ENCODE measurements around the gene PTPN14. TPM values are rescaled to one million over a fixed set of nuclear protein-coding genes. Genes with fewer than 3 reads are reported as not detected.

The PTPN14 gene
- total RNA-seq, 2 donors from 2014 or later, result 9.8 to 11.8 TPM

GRCh38 chr1:214383381-214384372 is 167.7 kb downstream of the PTPN14 start:
- DNase-seq, result no peak
- no peaks in the 10 kb centered on the region for H3K36me3 ChIP-seq

GRCh38 chr1:214380986-214381695 is 170.3 kb downstream of the PTPN14 start:
- Histone ChIP-seq H3K9me3 (no peaks in the 10 kb centered on the region), H3K36me3 (no peaks in the 10 kb centered on the region), H3K27ac (no peak overlapping the region), H3K4me1 (no peaks in the 10 kb centered on the region), H3K4me3 (no peak overlapping the region), H3K27me3 (no peaks in the 10 kb centered on the region), H3K9ac (ENCODE audit: low read depth in 2 of 2, low read length in 2 of 2) (no peak overlapping the region)
- TF ChIP-seq, protein P1, sequence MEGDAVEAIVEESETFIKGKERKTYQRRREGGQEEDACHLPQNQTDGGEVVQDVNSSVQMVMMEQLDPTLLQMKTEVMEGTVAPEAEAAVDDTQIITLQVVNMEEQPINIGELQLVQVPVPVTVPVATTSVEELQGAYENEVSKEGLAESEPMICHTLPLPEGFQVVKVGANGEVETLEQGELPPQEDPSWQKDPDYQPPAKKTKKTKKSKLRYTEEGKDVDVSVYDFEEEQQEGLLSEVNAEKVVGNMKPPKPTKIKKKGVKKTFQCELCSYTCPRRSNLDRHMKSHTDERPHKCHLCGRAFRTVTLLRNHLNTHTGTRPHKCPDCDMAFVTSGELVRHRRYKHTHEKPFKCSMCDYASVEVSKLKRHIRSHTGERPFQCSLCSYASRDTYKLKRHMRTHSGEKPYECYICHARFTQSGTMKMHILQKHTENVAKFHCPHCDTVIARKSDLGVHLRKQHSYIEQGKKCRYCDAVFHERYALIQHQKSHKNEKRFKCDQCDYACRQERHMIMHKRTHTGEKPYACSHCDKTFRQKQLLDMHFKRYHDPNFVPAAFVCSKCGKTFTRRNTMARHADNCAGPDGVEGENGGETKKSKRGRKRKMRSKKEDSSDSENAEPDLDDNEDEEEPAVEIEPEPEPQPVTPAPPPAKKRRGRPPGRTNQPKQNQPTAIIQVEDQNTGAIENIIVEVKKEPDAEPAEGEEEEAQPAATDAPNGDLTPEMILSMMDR (IDR thresholded peaks at IDR 0.05), result no peak
- intact Hi-C loops (cut with DNase I), result no loop called here
- DNase-seq, result no peak

More at GRCh38 chr1:214383381-214384372, 167.7 kb downstream of the PTPN14 start:
- H3K9ac ChIP-seq (ENCODE audit: low read depth in 2 of 2, low read length in 2 of 2), result no peak overlapping the region
- intact Hi-C loops (cut with DNase I), result no loop called here
- no peak overlapping the region for H3K27ac ChIP-seq
- TF ChIP-seq, protein P1 (IDR thresholded peaks at IDR 0.05), result no peak
- no peak overlapping the region for H3K4me3 ChIP-seq
- no peaks in the 10 kb centered on the region for H3K4me1 ChIP-seq
- H3K27me3 ChIP-seq, result no peaks in the 10 kb centered on the region
- H3K9me3 ChIP-seq, result no peaks in the 10 kb centered on the region

- Histone ChIP-seq H3K9me3 (no peaks in the 10 kb centered on the region), H3K27me3 (no peaks in the 10 kb centered on the region), H3K36me3 (no peaks in the 10 kb centered on the region), H3K27ac (no peak overlapping the region), H3K4me1 (no peaks in the 10 kb centered on the region), H3K4me3 (no peak overlapping the region), H3K9ac (ENCODE audit: low read depth in 2 of 2, low read length in 2 of 2) (no peak overlapping the region)
- TF ChIP-seq, protein P1 (IDR thresholded peaks at IDR 0.05), result no peak
- intact Hi-C loops (cut with DNase I), result no loop called here
- DNase-seq, result no peak
These were observed 171.0 kb downstream of the PTPN14 start for GRCh38 chr1:214380396-214380795.

- H3K27ac ChIP-seq, result no peak overlapping the region
- TF ChIP-seq, protein P1 (IDR thresholded peaks at IDR 0.05), result no peak
- H3K9ac ChIP-seq (ENCODE audit: low read depth in 2 of 2, low read length in 2 of 2), result no peak overlapping the region
- no peak overlapping the region for H3K4me3 ChIP-seq
- no peak for DNase-seq
- no peaks in the 10 kb centered on the region for H3K9me3 ChIP-seq
- no peaks in the 10 kb centered on the region for H3K27me3 ChIP-seq
- intact Hi-C loops (cut with DNase I), result no loop called here
- H3K36me3 ChIP-seq, result no peaks in the 10 kb centered on the region
- no peaks in the 10 kb centered on the region for H3K4me1 ChIP-seq
These were observed 172.0 kb downstream of the PTPN14 start for GRCh38 chr1:214379236-214379970.

GRCh38 chr1:214378492-214378891 is 172.9 kb downstream of the PTPN14 start:
- Histone ChIP-seq H3K27ac (no peak overlapping the region), H3K9ac (ENCODE audit: low read depth in 2 of 2, low read length in 2 of 2) (no peak overlapping the region), H3K4me3 (no peak overlapping the region), H3K4me1 (no peaks in the 10 kb centered on the region), H3K27me3 (no peaks in the 10 kb centered on the region), H3K36me3 (no peaks in the 10 kb centered on the region), H3K9me3 (no peaks in the 10 kb centered on the region)
- intact Hi-C loops (cut with DNase I), result no loop called here
- DNase-seq, result no peak
- TF ChIP-seq, protein P1 (IDR thresholded peaks at IDR 0.05), result no peak
